Heart left ventricle (tissue), 13 donors: ENCODE data around the gene C2CD4C.

ENCODE experiments used
- CTCF ChIP-seq, 12 donors: fragments of 200-600 bp; sonication (generic) in 4 of 12; IDR thresholded peaks; one replicate each; pipeline versions ENCODE4 v1.5.0 to v1.8.0; 2018 to 2022; ENCODE audit warnings: antibody characterized with exemption in 12 of 12, mild to moderate bottlenecking in 5 of 12
- POLR2A ChIP-seq, 2 donors: fragments of 450-650 bp; IDR thresholded peaks; one replicate each; pipeline ENCODE4 v1.6.1; 2017; ENCODE audit warnings: antibody characterized with exemption in 2 of 2, mild to moderate bottlenecking in 2 of 2, moderate library complexity in 2 of 2
- donor health status: ischemic (EF 13 %, LVEDD 7.1; RV severe dilation, severe dysfunction).
- donor health status: DM: no; HTN: yes; CAD: no.
- donor health status: DM: no; HTN: no; CAD: no.
- donor health status: ischemic (EF 25% LVEDD 6.9; RV normal size, moderate dysfunction).
- donor health status: ischemic (EF 25% LVEDD 5.7; RV mildly dilated, moderate dysfunction).
- donor health status: ischemic (EF 35%, LVEDD 5.7; RV mildly dilated, moderate dysfunction).
- donor health status: nonischemic (EF 11% LVEDD 7.7; RV severe dilation, severe dysfunction).
- donor health status: DM: yes; HTN: yes; CAD: no.
- donor health status: PGD.
- donor health status: ischemic (EF 29% LVEDD 5.4; RV normal size, mild dysfunction).
- donor health status: nonischemic (EF 23%, LVEDD 6.1; RV moderate dilation, normal function).

- TF ChIP-seq CTCF (IDR thresholded peaks at IDR 0.05) (no peak), POLR2A (IDR thresholded peaks at IDR 0.05) (no peak)
Observed at GRCh38 chr19:437041-437440, 28.1 kb upstream of the C2CD4C start.
